GM06990 (cell line): ENCODE results near the gene MS4A10.

ENCODE experiments used
- DNase-seq: peaks from one replicate; pipeline ENCODE4 v3.0.0-alpha.2; 2011; ENCODE audit not compliant: insufficient read length; ENCODE audit errors: extremely low read depth
- H3K27me3 ChIP-seq: replicated peaks from 2 replicates; pipeline ENCODE4 v1.6.0; 2011; ENCODE audit warnings: low read length; ENCODE audit not compliant: control insufficient read depth, insufficient read depth
- H3K36me3 ChIP-seq: 2 replicates; pipeline ENCODE4 v1.5.1; 2011; ENCODE audit warnings: low read length; ENCODE audit not compliant: control insufficient read depth, insufficient read depth
- H3K4me3 ChIP-seq: replicated peaks from 2 replicates; pipeline ENCODE4 v1.5.1; 2011; ENCODE audit warnings: low read depth, mild to moderate bottlenecking, control low read depth, low read length
- TF ChIP-seq, protein P1 (sequence below): IDR thresholded peaks from 2 replicates; pipeline ENCODE4 v1.5.1; 2011; ENCODE audit warnings: low read length, control low read depth, mild to moderate bottlenecking, inconsistent platforms; ENCODE audit not compliant: insufficient read depth, poor library complexity, severe bottlenecking

Gene MS4A10

DNA sequence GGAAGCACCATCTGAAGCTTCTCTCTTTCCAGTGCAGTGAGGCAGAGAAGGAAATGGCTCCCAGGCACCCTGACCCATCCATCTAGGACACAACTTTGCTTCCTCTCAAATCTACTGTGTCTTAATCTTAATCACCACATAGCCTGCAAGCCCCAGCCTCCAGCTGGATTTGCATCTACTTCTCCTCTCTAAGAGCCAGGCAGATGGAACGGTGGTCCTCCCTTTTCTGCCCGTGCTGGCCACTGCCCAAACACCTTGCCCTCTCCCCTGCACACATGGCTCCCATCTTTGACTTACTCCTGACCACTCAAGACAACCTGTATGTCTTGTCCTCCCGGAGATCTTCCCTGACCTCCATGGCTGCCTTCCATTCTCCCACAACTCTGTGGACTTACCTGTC lies 7.4 kb downstream of the MS4A10 start:
- Histone ChIP-seq H3K27me3 (no peaks in the 10 kb centered on the region), H3K4me3 (no peak overlapping the region), H3K36me3 (no peaks in the 10 kb centered on the region)
- DNase-seq: no peak
- TF ChIP-seq, protein P1, sequence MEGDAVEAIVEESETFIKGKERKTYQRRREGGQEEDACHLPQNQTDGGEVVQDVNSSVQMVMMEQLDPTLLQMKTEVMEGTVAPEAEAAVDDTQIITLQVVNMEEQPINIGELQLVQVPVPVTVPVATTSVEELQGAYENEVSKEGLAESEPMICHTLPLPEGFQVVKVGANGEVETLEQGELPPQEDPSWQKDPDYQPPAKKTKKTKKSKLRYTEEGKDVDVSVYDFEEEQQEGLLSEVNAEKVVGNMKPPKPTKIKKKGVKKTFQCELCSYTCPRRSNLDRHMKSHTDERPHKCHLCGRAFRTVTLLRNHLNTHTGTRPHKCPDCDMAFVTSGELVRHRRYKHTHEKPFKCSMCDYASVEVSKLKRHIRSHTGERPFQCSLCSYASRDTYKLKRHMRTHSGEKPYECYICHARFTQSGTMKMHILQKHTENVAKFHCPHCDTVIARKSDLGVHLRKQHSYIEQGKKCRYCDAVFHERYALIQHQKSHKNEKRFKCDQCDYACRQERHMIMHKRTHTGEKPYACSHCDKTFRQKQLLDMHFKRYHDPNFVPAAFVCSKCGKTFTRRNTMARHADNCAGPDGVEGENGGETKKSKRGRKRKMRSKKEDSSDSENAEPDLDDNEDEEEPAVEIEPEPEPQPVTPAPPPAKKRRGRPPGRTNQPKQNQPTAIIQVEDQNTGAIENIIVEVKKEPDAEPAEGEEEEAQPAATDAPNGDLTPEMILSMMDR: no peak

DNA sequence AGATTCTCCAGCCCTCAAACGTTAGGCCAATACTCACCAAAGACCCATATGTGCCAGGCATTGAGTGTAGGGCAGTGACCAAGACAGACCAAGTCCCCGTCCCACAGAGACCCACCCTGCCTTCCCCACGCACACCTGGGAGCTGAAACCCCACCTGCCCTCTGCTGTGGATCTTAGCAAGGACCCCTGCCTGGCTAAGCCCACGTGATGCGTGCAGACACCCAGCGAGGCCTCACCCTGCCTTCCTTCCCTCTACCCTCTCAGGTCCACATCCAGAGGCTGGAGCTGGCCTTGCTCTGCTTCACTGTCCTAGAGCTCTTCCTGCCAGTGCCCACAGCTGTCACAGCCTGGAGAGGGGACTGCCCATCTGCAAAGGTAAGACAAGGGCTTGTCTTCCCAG lies 10.2 kb downstream of the MS4A10 start:
- TF ChIP-seq, protein P1: no peak
- Histone ChIP-seq H3K27me3 (no peaks in the 10 kb centered on the region; the same call in 1 of the 2 replicates), H3K4me3 (no peak overlapping the region), H3K36me3 (no peaks in the 10 kb centered on the region)
- DNase-seq: no peak

DNA sequence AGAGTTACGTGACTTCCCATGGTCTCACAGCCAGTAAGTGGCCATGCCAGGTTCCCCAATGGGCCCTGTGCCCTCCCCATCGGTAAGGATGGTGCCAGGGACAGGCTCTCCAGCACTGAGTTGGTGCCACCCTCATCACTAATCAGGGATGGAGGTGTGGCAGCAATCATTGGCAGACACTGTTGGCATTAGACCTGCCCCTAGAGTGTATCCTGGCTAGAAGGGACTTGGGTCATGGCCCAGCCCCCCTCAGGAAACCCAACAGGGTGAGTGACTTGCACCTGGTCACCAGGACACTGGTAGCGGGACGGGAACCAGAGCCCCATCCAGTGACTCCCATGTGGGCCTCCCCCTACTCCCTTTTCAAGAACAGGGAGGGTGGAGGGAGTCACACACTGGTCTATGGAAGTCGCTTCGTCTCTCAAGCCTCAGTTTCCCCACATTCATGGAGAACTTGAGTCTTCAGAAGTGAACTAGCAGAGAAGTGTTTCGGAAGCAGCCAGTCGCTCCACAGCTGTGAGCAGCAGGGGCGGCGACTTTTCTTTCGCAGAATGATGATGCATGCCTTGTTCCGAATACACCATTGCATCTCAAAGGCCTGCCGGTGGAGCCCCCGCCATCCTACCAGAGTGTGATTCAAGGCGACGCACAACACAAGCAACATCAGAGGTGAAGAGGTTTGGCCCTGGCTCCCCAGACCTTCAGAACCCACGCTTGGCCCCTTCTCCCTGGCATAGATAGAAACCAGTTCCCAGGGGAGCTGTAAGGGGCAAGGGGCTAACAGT lies 12.9 kb downstream of the MS4A10 start:
- Histone ChIP-seq H3K4me3 (no peak overlapping the region), H3K27me3 (no peaks in the 10 kb centered on the region; the same call in 1 of the 2 replicates), H3K36me3 (no peaks in the 10 kb centered on the region)
- TF ChIP-seq, protein P1: no peak
- DNase-seq: no peak

DNA sequence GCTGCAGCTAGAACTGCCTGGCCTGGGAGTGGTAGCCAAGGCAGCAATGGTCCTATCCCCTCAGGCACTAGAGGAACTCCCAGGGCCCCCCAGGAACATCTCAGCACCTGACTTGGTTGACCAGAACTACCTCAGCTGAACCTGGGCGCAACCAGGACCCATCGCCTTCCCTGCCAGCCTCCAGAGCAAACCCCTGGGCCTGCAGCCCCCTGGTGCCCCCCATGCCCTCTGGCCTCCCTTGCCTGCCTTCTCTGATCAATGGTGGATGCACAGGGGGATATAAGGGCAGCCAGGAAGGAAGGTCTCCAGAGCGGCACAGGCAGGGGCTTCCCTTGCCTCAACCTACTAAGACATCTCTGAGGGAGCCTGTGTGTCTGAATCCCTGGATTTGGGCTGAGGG lies 13.5 kb downstream of the MS4A10 start:
- no peak overlapping the region for H3K4me3 ChIP-seq
- TF ChIP-seq, protein P1: no peak
- H3K27me3 ChIP-seq: no peaks in the 10 kb centered on the region; the same call in 1 of the 2 replicates
- DNase-seq: no peak
- H3K36me3 ChIP-seq: no peaks in the 10 kb centered on the region

DNA sequence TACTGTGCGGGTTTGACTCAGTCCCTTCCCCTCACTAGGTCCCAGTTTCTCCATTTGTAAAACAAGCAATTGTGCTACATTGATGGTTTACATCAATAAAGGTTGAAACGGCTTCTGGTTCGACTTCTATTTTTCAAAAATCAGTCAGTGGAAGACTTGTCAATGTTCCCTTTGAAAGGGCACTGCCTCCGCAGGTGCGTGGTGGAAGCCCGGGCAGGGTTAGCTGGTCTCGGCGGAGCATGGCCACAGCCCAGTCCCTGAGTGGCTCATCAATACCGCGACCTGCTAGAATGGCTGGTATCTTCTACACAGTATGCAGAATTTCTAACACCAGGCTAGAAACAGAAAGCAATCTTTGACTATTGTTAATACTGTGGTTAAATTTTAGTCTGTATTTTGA lies 16.1 kb downstream of the MS4A10 start:
- Histone ChIP-seq H3K27me3 (no peaks in the 10 kb centered on the region; the same call in 1 of the 2 replicates), H3K36me3 (no peaks in the 10 kb centered on the region), H3K4me3 (no peak overlapping the region)
- TF ChIP-seq, protein P1: no peak
- DNase-seq: no peak
